ENCODE data around the gene SLC44A1. TPM values are rescaled to one million over a fixed set of nuclear protein-coding genes. Genes with fewer than 3 reads are reported as not detected.

Gene SLC44A1
- total and polyA plus RNA-seq, 2 of the 13 experiments (the other 11 are each of a cell fraction or from before 2014, with no cell fraction given): 21.4 to 40.8 TPM

DNA sequence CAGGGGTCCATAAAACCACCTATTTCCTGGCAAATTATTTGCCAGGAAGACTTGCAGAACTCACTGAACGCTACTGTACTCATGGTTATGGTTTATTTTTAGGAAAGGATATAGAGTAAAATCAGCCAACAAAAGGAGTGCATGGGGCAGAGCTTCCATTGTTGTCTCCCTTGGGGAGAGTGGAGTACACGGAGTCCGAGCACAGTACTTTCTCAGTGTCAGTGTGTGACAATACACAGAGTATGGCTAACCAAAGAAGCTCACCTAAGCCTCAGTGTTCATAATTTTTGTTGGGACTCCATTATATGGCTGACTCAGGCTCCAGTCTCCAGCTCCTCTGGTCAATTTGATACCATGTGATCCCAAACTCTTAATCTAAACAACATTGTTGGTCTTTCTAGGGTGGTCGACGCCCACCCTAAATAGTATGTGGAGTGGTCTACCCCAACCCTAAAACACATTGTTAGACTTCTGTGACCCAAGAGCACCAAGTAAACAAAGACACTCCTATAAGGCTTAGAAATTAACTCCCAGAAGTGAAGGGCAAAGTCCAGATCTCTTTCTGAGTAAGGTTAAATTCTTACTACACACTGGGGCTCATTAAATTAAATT, 74.9 kb downstream of the SLC44A1 start:
- FAIRE-seq (peak; percentile 60), DNase-seq (ENCODE audit: low spot score) (peak; percentile 26), ATAC-seq (peak; percentile 74)
- no peak overlapping the region for H3K9ac ChIP-seq (ENCODE audit: insufficient read depth, low read depth, low read length)
- no peaks in the 10 kb centered on the region for H3K27me3 ChIP-seq (ENCODE audit: control insufficient read depth in 1 of 2, insufficient read depth in 2 of 2, low read length in 2 of 2)
- H3K27ac ChIP-seq (ENCODE audit: extremely low read length, insufficient read depth, low read length): peak overlapping the region; percentile 65
- H2AFZ ChIP-seq (ENCODE audit: low read length): no peak overlapping the region
- WGBS (ENCODE audit: low lambda C conversion rate): 12% methylated on average over 5 of the region's 5 CpGs
- POLR2A ChIA-PET: interaction anchor here (0.6 to 2.9 kb wide), 8 partner anchors 9 to 128 kb away, joined by 3 to 32 read pairs (median 9); partner anchors contain the start of gene SLC44A1
- H3K4me3 ChIP-seq (replicated peaks in 1 of 3; ENCODE audit: insufficient read depth in 1 of 3, low read depth in 2 of 3, low read length in 3 of 3): no peak overlapping the region; a peak in 1 of 6 replicates
- in situ Hi-C loops (cut with HindIII; ENCODE audit: extremely low pct_ligation_motif_present, low pct_unique_long_range_greater_than_20kb) (no loop called here), intact Hi-C loops (cut with micrococcal nuclease; ENCODE audit: unreplicated experiment) (no loop called here)
- H3K9me3 ChIP-seq (ENCODE audit: low read length): no peaks in the 10 kb centered on the region
- BruUV-seq (replicated peaks): no TSS peak
- CTCF ChIA-PET (ENCODE audit: low intra/inter-chr PET ratio, low total read pairs): no interaction called here
- H3K79me2 ChIP-seq (ENCODE audit: insufficient read depth, low read length): peaks cover 3% of the 10 kb centered on the region
- H3K4me1 ChIP-seq (ENCODE audit: insufficient read depth, low read length): peaks cover 33% of the 10 kb centered on the region
- H3K36me3 ChIP-seq (replicated peaks in 1 of 2; ENCODE audit: control insufficient read depth in 1 of 2, insufficient read depth in 2 of 2, low read length in 2 of 2): peaks cover 1 to 7% of the 10 kb centered on the region in 2 experiments; a peak in 1 of 5 replicates
- peak overlapping the region; percentile 56 for H3K4me2 ChIP-seq (ENCODE audit: low read depth, low read length)
- no peaks in the 10 kb centered on the region for H4K20me1 ChIP-seq (ENCODE audit: insufficient read depth, low read length)
- TF ChIP-seq ZIK1 (CRISPR knock-in tag; IDR thresholded peaks at IDR 0.05; ENCODE audit: borderline replicate concordance, low read depth) (no peak), FOXJ3 (CRISPR knock-in tag; IDR thresholded peaks at IDR 0.05; ENCODE audit: borderline replicate concordance) (no peak), JUND (CRISPR knock-in tag; IDR thresholded peaks at IDR 0.05) (no peak), ZNF383 (CRISPR knock-in tag; IDR thresholded peaks at IDR 0.05; ENCODE audit: borderline replicate concordance) (no peak), PCBP1 (IDR thresholded peaks at IDR 0.05; ENCODE audit: borderline replicate concordance, low read depth, low read length) (no peak), RXRA (CRISPR knock-in tag; IDR thresholded peaks at IDR 0.05) (no peak), CREB1 (IDR thresholded peaks at IDR 0.05) (no peak), CREB1 (CRISPR knock-in tag; IDR thresholded peaks at IDR 0.05) (no peak), ZKSCAN8 (CRISPR knock-in tag; IDR thresholded peaks at IDR 0.05; ENCODE audit: borderline replicate concordance) (no peak; the same call in 1 of the 2 replicates), MEIS1 (CRISPR knock-in tag; IDR thresholded peaks at IDR 0.05; ENCODE audit: borderline replicate concordance) (no peak), CREB3 (CRISPR knock-in tag; IDR thresholded peaks at IDR 0.05) (no peak), ZNF790 (CRISPR knock-in tag; IDR thresholded peaks at IDR 0.05; ENCODE audit: borderline replicate concordance) (no peak), ZNF652 (CRISPR knock-in tag; IDR thresholded peaks at IDR 0.05; ENCODE audit: borderline replicate concordance, low read depth) (no peak), ZNF20 (CRISPR knock-in tag; IDR thresholded peaks at IDR 0.05) (no peak)
- TF ChIP-seq, protein P1, sequence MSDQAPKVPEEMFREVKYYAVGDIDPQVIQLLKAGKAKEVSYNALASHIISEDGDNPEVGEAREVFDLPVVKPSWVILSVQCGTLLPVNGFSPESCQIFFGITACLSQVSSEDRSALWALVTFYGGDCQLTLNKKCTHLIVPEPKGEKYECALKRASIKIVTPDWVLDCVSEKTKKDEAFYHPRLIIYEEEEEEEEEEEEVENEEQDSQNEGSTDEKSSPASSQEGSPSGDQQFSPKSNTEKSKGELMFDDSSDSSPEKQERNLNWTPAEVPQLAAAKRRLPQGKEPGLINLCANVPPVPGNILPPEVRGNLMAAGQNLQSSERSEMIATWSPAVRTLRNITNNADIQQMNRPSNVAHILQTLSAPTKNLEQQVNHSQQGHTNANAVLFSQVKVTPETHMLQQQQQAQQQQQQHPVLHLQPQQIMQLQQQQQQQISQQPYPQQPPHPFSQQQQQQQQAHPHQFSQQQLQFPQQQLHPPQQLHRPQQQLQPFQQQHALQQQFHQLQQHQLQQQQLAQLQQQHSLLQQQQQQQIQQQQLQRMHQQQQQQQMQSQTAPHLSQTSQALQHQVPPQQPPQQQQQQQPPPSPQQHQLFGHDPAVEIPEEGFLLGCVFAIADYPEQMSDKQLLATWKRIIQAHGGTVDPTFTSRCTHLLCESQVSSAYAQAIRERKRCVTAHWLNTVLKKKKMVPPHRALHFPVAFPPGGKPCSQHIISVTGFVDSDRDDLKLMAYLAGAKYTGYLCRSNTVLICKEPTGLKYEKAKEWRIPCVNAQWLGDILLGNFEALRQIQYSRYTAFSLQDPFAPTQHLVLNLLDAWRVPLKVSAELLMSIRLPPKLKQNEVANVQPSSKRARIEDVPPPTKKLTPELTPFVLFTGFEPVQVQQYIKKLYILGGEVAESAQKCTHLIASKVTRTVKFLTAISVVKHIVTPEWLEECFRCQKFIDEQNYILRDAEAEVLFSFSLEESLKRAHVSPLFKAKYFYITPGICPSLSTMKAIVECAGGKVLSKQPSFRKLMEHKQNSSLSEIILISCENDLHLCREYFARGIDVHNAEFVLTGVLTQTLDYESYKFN (CRISPR knock-in tag; conservative IDR thresholded peaks at IDR 0.05): peak; percentile 12; the same call in 1 of the 2 replicates
- TF ChIP-seq, protein P2, sequence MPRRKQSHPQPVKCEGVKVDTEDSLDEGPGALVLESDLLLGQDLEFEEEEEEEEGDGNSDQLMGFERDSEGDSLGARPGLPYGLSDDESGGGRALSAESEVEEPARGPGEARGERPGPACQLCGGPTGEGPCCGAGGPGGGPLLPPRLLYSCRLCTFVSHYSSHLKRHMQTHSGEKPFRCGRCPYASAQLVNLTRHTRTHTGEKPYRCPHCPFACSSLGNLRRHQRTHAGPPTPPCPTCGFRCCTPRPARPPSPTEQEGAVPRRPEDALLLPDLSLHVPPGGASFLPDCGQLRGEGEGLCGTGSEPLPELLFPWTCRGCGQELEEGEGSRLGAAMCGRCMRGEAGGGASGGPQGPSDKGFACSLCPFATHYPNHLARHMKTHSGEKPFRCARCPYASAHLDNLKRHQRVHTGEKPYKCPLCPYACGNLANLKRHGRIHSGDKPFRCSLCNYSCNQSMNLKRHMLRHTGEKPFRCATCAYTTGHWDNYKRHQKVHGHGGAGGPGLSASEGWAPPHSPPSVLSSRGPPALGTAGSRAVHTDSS (CRISPR knock-in tag; conservative IDR thresholded peaks at IDR 0.05): no peak
- TF ChIP-seq, protein P3, sequence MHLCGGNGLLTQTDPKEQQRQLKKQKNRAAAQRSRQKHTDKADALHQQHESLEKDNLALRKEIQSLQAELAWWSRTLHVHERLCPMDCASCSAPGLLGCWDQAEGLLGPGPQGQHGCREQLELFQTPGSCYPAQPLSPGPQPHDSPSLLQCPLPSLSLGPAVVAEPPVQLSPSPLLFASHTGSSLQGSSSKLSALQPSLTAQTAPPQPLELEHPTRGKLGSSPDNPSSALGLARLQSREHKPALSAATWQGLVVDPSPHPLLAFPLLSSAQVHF (CRISPR knock-in tag; IDR thresholded peaks at IDR 0.05): no peak
